GM18526 (cell line): ENCODE measurements around the gene HACD4.

ENCODE experiments used
- POLR2A ChIP-seq: IDR thresholded peaks from 3 replicates; pipeline ENCODE4 v1.6.1; 2011; ENCODE audit not compliant: insufficient read length; ENCODE audit errors: extremely low read depth

The HACD4 gene

DNA sequence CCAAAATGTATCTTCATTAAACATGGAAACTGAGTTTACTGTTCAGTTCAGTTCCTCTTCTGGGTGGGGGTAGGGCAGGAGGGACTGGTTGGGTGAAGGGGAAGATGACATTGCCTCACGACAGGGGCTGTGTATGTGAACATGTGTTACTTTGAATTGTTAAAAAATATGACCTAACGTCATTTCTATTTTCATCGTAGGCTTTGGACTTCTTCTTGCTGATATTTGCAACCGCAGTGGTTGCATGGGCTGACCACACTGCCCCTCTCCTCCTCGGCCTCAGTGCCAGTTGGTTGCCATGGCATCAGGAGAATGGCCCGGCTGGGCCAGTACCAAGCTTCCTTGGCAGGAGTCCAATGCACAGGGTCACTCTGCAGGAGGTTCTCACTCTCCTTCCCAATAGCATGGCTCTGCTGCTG is 41.5 kb downstream of the HACD4 start:
- TF ChIP-seq POLR2A, result no peak

DNA sequence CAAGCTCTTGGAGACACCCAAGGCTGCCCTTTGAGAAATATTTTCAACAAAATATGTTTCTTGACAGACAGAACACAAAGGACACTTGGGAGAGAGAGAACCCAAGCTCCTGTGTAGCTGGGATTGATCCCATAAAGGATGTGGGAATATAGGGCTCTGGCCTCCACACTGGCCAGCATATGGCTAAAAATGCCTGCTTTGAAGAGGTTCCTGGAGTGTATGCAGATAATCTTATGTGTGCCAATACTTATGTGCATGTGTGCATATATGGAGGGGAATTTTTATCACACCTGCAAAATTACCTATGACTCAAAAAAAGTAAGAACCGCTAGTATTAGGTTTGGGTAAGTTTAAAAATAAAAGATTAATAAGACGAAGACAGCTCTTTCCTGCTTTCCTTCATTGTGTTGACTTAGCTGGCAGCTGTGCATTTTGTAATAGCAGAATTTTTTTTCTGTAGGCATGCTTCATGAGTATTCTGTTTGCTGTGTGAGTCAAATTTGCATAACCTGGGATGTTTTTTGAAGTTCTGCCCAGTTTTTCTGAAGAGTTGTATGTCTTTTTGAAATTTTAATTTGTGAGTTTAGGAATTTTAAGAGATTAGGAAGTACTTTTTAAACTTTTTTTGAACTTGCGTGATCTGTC is 42.6 kb downstream of the HACD4 start:
- no peak for TF ChIP-seq POLR2A

DNA sequence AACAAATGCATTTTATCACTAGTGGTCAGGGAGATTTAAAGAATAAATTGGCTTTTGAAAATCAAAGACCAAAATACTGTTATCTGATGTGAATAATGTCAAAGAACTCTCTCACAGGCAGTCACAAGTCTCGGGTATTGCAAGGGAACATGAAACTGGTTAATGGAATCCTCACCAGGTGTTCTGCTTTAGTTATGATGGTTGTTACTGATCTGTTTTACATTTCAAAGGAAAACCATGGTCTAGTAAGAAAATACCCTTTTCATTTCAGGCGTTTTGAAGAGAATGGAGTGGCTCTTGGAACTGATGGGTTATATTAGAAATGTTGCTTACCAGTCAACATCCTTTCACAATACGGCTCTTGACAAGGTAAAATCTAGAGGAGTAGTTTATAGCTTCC is 43.4 kb downstream of the HACD4 start:
- no peak for TF ChIP-seq POLR2A

DNA sequence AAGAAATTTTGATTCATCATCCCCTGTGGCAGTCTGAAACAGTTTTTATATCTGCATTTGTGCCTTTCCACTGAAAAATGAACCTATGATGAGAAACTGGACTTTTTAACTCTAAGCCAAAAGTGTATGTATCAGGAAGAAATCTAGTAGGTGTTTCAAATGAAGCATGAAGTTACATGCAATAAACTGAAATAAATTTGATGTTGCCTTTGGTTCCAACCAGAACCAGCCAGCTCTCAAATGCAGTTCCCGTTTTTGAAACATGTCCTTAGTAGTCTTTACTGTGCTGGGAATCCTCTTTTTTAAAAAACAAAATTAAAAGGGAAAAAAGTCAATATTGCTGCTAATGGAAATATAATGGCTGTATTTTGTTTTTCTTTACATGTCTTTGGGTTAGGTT is 43.9 kb downstream of the HACD4 start:
- no peak for TF ChIP-seq POLR2A

DNA sequence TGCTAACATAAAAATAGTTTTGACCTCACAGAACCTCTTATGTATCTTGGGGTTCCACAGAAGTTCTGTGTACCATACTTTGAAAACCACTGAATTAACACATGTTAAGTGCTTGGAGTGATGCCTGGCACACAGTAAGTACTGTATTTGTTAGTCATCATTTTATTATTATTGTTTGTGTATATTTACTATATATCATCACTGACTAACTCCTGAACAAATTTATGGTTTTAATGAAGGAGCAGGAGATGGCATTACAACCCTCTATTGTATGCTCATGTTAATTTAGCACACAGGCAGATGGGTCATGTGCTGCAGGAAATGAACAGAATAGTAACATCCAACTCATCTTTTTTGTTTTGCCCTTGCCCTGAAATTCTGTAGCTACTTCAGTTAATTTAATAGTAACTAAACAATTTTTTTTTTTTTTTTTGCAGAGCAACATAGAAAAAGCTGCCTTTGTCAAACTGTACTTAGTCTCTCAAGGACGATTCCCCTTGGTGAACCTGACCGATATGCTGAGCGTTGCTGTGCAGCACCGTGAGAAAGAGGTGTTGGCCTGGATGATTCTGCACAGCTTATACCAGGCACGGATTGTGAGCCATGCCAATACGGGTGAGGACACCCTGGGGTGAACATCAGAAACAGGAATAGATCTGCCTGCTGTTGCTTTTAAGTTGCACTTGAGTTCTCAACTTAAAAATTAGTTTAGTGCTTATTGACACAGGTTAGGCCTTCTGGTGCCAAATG is 45.4 kb downstream of the HACD4 start:
- no peak for TF ChIP-seq POLR2A

DNA sequence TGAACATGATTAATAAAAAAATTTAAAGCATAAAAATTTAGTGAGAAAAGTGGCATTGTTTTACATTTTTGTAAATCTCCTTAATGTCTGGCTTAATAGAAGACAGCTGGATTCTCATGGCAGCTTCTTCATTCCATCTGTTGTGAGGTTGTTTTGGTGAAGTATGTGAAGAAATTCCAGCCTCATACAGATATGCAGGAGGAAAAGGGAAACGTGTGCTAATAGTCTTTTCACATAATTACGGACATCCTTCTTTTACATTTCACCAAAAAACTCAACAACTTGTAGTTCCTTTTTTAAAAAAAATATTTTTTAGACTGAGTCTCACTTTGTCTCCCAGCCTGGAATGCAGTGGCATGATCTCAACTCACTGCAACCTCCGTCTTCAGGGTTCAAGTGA is 46.9 kb downstream of the HACD4 start:
- TF ChIP-seq POLR2A, result no peak

DNA sequence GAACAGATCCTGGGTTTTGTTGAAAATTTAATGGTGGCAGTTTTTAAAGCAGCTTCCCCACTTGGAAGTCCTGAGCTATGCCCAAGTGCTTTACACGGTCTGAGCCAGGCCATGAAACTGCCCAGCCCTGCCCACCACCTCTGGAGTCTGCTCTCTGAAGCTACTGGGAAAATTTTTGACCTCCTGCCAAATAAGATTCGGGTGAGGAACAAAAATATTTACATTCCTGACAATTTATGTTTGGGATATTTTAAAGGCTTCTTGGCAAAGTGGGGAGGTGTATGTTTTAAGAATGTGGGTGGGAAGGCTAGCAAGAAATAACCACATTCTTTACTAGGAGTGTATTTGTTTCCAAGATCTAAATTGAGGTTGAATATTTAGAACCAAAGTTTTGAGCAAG is 50.0 kb downstream of the HACD4 start:
- no peak for TF ChIP-seq POLR2A

DNA sequence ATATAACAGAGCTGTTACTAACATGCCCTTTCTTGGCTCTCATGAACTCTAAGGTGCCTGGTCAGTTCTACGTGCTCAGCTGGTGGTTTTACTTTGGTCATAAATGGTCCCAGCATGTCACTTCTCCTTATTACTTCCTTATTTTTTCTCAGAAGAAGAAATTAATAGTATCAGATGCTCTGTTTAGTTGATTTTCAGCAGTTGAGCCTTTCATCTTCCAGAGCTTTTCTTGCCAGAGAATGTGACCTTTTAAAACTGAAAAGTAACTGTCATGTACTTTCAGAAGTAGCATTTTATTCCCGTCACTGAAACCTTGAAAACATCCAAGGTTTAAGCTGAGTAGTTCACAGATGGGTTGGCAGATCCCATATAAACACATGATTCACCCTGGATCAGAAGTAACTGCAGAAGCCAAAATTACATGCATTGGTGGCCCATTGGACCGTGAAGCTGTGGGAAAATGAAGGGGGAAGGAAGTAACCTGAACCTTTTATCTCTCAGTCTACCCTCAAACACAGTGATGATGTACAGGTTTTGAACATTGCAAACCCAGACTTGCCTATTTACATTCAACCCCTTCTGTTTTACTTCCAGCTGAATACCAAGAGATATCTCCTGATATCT is 50.5 kb downstream of the HACD4 start:
- TF ChIP-seq POLR2A, result no peak

GRCh38 chr9:20978249-20978648 is 53.2 kb downstream of the HACD4 start:
- TF ChIP-seq POLR2A, result no peak

DNA sequence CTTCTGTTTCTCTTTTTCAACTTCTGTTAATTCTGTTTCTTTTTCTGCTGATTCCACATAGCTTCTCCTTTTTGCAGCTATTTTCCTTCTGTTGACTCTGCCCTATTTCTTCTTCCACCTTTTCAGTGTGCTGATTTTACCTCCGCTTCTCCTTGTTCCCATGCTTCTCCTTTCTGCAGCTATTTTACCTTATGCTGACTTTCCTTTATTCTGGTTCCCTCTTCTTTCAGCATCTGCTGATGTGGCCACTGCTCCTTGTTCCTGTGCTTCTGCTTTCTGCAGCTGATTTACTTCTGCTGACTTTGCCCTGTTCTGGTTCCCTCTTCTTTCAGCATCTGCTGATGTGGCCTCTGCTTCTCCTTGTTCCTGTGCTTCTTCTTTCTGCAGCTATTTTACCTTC is 58.8 kb downstream of the HACD4 start:
- no peak for TF ChIP-seq POLR2A

- no peak for TF ChIP-seq POLR2A
Measured at GRCh38 chr9:20962536-20963225, 68.8 kb downstream of the HACD4 start.

GRCh38 chr9:20950707-20951106 is 80.7 kb downstream of the HACD4 start:
- no peak for TF ChIP-seq POLR2A
